ENCODE data around the gene NPDC1.
A peak's percentile ranks its signal among the peaks of the same experiment; 100 is the strongest.

Gene NPDC1

DNA sequence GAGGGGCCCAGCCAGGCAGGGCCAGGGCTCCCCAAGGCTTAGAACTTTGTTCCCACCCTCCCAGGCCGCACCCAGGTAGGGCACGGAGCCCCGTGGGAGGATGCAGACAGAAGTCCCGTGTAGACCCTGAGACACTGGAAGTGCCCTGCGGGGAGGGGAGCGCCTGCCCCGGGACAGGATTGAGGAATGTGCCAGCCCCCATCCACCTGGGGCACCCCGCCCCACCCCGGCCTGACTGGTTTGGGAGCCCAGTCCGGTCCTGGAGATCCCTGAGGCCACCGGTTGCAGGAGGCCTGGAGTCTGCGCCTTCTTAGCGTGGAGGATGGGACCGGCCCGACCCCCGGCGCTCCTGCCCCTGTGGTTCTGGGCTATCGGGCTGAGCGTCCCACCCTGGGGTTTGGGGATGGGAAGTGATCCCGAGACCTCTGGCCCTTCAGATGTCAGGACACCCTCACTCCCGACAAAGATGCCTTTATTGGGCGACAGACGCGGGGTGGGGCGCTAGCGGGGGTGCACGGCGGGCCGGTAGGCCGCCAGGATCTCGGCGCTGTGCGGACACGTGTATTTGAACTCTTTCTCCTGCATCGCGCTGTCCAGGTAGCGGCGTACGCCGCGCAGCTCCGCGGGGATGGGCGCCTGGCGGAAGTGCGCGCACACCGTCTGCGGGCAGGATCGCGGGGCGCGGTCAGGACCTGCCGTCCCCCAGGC, 51.6 kb downstream of the NPDC1 start:
- DNase-seq (ENCODE audit: low read depth in 3 of 3): no peak

DNA sequence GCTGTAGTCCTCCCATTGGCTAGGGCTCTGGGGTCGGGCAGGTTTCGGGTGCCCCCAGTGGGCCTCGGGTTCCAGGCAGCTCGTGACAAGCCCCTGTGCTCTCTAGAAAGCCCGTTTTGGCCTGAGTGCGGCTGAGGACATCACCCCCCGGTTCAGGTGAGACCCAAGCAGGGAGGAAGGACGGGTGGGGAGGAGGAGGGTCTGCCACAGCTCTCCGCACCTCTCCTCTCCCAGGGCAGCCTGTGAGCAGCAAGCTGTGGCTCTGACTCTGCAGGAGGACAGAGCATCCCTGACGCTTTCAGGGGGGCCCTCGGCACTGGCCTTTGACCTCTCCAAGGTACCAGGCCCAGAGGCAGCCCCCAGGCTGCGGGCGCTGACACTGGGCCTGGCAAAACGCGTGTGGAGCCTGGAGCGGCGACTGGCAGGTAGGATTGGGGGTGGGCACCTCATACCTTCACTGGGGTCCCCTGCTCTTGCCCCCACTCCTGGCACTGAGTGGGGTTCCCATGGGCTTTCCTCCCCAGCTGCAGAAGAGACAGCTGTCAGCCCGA, 53.1 kb downstream of the NPDC1 start:
- no peak for DNase-seq (ENCODE audit: low read depth in 3 of 3)

DNA sequence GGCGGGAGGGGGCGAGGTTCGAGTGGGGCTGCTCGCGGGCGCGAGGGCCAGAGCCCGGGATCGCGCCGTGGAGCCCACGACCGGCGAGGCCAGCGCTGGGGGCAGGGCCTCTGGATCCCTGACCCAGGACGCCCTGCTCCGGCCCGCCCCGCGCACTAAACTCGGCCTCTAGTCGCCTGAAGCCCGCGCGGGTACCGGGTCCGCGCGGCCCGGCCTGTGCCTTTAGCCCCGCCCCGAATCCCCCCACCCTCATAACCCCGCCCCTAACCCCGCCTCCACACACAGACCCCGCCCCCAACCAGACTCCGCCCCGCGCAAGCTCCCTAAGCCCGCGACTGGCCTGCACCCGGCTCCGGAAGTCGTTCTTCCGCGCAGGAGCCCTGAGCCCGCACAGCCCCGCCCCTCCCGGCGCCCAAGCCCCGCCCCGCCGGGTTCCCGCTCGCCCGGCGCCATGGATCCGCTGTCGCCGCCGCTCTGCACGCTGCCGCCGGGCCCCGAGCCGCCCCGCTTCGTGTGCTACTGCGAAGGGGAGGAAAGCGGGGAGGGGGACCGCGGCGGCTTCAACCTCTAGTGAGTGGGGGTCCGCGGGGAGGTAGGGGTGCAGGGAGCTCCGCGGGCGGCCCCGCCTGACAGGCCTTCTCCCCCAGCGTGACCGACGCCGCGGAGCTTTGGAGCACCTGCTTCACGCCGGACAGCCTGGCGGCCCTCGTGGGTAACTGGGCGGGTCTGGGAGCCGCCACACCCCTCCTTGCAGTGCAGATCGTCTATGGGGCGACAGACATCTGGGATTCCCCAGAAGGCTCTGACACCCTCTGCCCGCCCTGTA, 53.8 kb downstream of the NPDC1 start, which contains the start of gene PAXX:
Gene PAXX, plus strand, starts transcription at position 430 of the 826 bp plus-strand sequence. Its CDS starts 22 bp downstream, at position 452.
- DNase-seq (ENCODE audit: low read depth in 3 of 3): peak; percentile 89 to 96 (median 90)

DNA sequence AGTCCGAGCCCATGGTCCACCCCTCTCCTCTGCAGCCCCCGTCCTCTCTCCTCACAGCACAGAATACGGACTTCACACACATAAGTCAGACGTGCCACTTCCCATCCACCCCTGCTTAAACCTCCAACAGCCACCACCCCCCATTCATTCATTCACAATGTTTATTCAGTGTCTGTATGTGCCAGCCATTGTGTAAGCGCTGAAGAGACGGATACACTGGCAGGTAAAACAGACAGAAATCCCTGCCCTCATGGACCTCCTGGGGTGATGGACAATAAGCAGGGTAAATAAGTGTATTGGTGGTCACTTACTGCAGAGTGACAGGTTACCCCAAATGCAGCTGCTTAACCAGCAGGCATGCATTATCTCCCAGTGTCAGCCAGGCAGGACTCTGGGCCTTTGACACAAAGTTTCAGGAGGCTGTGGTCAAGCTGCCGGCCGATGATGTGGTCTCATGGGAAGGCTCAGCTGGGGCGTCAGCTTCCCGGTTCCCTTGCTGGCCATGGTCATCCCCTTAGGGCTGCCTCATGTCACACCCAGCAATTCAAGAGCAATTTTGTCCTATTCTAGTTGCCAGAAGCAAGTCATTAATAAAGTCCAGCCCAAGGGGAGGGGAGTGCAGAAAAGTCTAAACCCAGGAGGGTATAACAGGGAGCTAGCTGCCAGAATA, 55.6 kb downstream of the NPDC1 start:
- no peak for DNase-seq (ENCODE audit: low read depth in 3 of 3)

Measured in stimulated activated CD4-positive, alpha-beta T cell treated with anti-CD3 and anti-CD28 coated beads, TNF-alpha, amount 100 ng/mL, for 4 hours (primary cell).